ENCODE data around the gene MOCS1.
"Not testable (repeated sequence)": the region's sequence is repeated elsewhere in the genome, so short reads cannot be mapped to it uniquely, and the experiment has no call there.

DNA sequence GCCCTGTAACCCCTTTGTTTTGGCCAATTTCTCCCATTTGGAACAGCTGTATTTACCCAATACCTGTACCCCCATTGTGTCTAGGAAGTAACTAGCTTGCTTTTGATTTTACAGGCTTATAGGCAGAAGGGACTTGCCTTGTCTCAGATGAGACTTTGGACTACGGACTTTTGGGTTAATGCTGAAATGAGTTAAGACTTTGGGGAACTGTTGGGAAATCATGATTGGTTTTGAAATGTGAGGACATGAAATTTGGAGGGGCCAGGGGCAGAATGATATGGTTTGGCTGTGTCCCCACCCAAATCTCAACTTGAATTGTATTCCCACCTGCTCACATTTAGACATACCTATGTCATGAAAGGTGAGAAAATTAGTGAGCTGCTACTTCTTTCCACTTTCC, 38.5 kb upstream of the MOCS1 start:
- TF ChIP-seq EZH2 (IDR thresholded peaks at IDR 0.05; ENCODE audit: borderline replicate concordance, insufficient read depth, low read depth, low read length, poor library complexity, severe bottlenecking); CTCF (IDR thresholded peaks at IDR 0.05): not testable (repeated sequence)

Data from B cell (primary cell).